Psoas muscle (tissue), 8 donors: ENCODE measurements around the gene PAK1. TPM values are rescaled to one million over a fixed set of nuclear protein-coding genes. Genes with fewer than 3 reads are reported as not detected.

Experiments
- ATAC-seq, 4 donors: fragments of 200-7000 bp; cut with Tn5 transposase; one replicate each; pipeline ENCODE4 v1.9.1; 2020; ENCODE audit warnings: moderate library complexity in 3 of 4, mild to moderate bottlenecking in 2 of 4
- DNase-seq, 2 donors: peaks; one replicate each; pipeline ENCODE4 v3.0.0-alpha.2; 2020
- H3K27ac ChIP-seq: fragments of 200-600 bp; one replicate; pipeline ENCODE4 v1.8.0; 2022
- H3K27me3 ChIP-seq, 3 donors: fragments of 200-600 bp in 1 of 3; one replicate each; pipeline versions ENCODE4 v1.6.1 to v1.8.0; 2013 to 2022; ENCODE audit warnings: low read length in 2 of 3, mild to moderate bottlenecking in 2 of 3, moderate library complexity in 1 of 3; ENCODE audit not compliant: insufficient read depth in 3 of 3
- H3K36me3 ChIP-seq, 2 donors: fragments of 200-600 bp in 1 of 2; one replicate each; pipeline versions ENCODE4 v1.6.1 to v1.8.0; 2013 to 2022; ENCODE audit warnings: low read depth in 1 of 2, mild to moderate bottlenecking in 1 of 2, moderate library complexity in 1 of 2; ENCODE audit not compliant: insufficient read depth in 1 of 2
- H3K4me1 ChIP-seq: fragments of 200-600 bp; one replicate; pipeline ENCODE4 v1.8.0; 2022
- H3K4me3 ChIP-seq: fragments of 200-600 bp; one replicate; pipeline ENCODE4 v1.8.0; 2022; ENCODE audit warnings: mild to moderate bottlenecking
- H3K9me3 ChIP-seq: fragments of 200-600 bp; one replicate; pipeline ENCODE4 v1.8.0; 2022
- whole genome bisulfite sequencing, 3 donors: extraction: QIAGEN DNeasy Blood & Tissue Kit; methylation state at CpG; one replicate each; pipeline versions ENCODE4 v1.1.6 to v1.1.7; 2013; 5-methylcytosine and 5-hydroxymethylcytosine counted together
- intact Hi-C, 2 donors: fragments of 100-400 bp; cut with DNase I; formaldehyde crosslinking; loops; one replicate each; pipeline versions ENCODE4 v1.11.0 to v1.14.2; 2022
- polyA plus RNA-seq, 3 donors: library from polyadenylated mRNA; stranded (reverse); fragments of 200-250 nt; gene quantifications; one replicate each; pipeline ENCODE4 v1.2.3, GENCODE V29; 2013
- total RNA-seq, 4 donors: library from RNA; stranded (reverse); fragmentation: NEBNext Ultra II Directional in 2 of 4; extraction: Animal tissue kit (Norgen Biotek cat#: 25700) in 2 of 4; gene quantifications; one replicate each; pipeline versions ENCODE4 v1.2.1 to v1.2.4, GENCODE V29; 2021 to 2023
- TF ChIP-seq, protein P1 (sequence below): fragments of 200-600 bp; IDR thresholded peaks from one replicate; pipeline ENCODE4 v1.8.0; 2022; ENCODE audit warnings: antibody characterized with exemption
- donor health status: healthy with polysubstance abuse.
- donor health status: DM: no; HTN: no; CAD: no; lungs with moderate emphysema.
- donor health status: Bipolar disorder and iron deficiency.
- donor health status: healthy.
- donor health status: DM: yes; HTN: yes; CAD: no.
- donor health status: DM: no; HTN: no; CAD: no.
- donor health status: DM: no; HTN: no; CAD: no.
- donor health status: DM: yes; HTN: yes; CAD: no.

Gene PAK1
- total and polyA plus RNA-seq, 7 donors, result 12.8 to 78.7 (median 39.5) TPM

DNA sequence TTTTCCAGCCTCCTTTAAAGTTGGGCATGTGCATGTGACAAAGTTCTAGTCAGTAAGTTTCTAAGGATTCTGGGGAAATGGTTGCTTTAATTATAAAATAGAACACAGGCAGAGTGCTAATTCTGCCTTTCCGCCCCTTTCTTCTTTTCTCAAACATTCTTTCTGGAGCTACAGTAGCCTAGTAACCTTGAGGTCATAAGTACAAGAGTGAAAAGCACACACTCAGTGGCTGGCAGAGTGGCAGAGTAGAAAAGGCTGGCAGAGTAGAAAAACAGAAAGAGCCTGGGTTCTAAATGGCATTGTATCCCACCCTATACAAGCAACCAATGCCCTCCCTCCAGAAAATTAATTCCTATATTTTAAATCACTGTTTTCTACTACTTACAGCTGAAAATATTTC lies 51.2 kb downstream of the PAK1 start:
- DNase-seq (no peak), ATAC-seq (no peak)
- Histone ChIP-seq H3K27me3 (no peaks in the 10 kb centered on the region), H3K27ac (no peak overlapping the region), H3K4me3 (no peak overlapping the region), H3K9me3 (no peaks in the 10 kb centered on the region), H3K4me1 (peaks cover 16% of the 10 kb centered on the region), H3K36me3 (no peaks in the 10 kb centered on the region)
- TF ChIP-seq, protein P1, sequence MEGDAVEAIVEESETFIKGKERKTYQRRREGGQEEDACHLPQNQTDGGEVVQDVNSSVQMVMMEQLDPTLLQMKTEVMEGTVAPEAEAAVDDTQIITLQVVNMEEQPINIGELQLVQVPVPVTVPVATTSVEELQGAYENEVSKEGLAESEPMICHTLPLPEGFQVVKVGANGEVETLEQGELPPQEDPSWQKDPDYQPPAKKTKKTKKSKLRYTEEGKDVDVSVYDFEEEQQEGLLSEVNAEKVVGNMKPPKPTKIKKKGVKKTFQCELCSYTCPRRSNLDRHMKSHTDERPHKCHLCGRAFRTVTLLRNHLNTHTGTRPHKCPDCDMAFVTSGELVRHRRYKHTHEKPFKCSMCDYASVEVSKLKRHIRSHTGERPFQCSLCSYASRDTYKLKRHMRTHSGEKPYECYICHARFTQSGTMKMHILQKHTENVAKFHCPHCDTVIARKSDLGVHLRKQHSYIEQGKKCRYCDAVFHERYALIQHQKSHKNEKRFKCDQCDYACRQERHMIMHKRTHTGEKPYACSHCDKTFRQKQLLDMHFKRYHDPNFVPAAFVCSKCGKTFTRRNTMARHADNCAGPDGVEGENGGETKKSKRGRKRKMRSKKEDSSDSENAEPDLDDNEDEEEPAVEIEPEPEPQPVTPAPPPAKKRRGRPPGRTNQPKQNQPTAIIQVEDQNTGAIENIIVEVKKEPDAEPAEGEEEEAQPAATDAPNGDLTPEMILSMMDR, result no peak
- WGBS, 3 donors, result 89 to 100% (median 95%) methylated on average over 1 of the region's 1 CpG
- intact Hi-C loops, result no loop called here

DNA sequence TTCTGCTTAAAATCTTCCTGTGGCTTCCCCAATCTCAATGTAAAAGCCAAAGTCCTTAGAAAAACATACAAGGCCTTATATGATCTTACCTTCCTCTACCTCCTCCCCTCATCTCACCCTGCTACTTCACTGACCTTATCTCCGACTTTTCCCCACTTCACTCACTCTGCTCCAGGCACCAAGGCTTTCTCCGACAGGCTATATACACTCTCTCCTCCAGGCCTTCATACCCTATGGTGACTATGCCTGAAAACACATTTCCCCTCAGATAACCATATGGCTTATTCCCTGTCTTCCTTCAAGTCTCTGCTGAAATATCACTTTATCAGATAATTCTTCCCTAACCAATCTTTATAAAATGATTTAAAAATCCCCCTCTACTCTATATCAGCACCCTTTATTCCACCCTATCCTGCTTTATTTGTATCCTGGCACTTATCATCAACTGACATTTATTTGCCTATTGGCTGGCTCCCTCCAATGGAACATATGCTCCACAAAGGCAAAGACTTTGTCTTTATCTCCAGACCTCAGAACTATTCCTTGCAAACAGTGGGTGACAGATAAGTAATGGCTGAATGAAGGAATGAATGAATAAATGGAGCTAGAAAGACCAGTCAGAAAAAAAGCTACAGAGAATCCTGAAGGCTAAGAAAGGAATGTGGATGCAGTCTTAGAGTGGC lies 52.7 kb downstream of the PAK1 start:
- Histone ChIP-seq H3K36me3 (no peaks in the 10 kb centered on the region), H3K27me3 (no peaks in the 10 kb centered on the region), H3K27ac (no peak overlapping the region), H3K9me3 (no peaks in the 10 kb centered on the region), H3K4me3 (no peak overlapping the region), H3K4me1 (peaks cover 16% of the 10 kb centered on the region)
- 91 to 95% (median 92%) methylated on average over 2 of the region's 2 CpGs for WGBS, 3 donors
- TF ChIP-seq, protein P1, result no peak
- DNase-seq, result no peak
- intact Hi-C loops, result no loop called here
- ATAC-seq, result no peak

DNA sequence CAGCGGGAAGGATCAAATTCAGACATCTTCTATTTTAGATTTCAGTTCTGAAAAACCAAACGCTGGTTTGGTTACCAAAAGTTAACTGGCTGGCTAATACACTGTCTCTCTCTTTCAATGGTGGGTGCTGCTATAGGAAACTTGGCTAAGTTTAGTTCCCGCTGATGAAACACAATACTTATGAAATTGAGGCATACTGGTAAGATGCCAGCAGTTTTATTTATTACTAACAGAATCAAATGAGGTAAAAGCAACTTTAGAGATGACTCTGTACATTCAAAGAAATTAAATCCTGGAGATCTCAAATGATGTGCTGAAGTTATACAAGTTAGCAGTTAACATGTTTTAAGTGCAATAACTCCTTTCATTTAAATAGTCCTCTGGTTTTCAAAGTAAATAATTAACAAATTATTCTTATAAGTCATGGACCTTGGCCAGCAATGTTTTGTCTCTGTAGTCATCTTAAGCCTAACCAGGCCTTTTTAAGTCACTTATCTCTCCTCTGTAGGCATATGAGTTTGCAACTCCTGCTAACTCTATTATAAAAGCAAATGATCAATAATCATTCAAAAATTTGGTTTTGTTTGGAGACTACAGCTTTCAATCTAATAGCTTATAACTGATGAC lies 54.8 kb downstream of the PAK1 start:
- intact Hi-C loops, result no loop called here
- Histone ChIP-seq H3K36me3 (no peaks in the 10 kb centered on the region), H3K4me3 (peak overlapping the region; percentile 29), H3K9me3 (no peaks in the 10 kb centered on the region), H3K4me1 (peaks cover 16% of the 10 kb centered on the region), H3K27me3 (no peaks in the 10 kb centered on the region), H3K27ac (peak overlapping the region; percentile 21)
- ATAC-seq, result peak in 2 of 4 donors; percentile 61 to 67
- no peak for DNase-seq
- TF ChIP-seq, protein P1, result no peak
- 20 to 35% (median 23%) methylated on average over 3 of the region's 3 CpGs for WGBS, 3 donors

DNA sequence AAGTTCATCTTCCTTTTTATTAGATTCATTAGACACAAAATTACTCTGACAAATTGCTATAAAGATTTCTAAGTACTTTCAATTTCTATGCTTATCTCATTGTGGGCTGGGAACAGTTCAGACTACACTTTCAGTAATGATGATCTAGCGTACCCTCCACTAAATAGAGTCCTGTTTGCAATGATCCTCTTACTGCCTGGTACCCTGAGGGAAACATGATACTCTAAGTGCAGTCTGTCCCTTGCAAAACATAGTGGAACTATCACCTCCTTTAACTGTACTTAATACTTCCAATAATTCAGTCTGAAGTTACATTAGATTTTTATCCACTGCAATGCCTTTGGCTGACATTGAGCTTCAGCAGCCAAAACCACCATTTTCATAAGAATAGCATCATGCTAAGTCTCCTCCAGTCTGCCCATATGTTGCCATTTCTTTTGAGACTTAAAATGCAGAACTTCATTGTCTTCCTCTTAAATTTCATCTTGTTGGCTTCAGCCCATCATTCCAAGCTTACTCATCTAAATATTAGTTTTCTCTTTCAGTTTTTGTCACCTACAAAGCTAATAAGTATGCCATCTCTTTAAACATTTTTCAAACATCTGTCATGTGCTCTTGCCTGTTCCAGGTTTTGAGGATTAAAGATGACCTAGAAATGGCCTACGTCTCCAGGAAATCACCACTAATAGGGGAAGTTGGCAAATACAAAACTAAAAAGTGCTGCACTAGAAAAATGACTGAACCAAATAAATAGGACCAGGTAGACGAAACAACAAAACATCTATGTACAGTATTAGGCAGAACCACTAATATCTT lies 55.5 kb downstream of the PAK1 start:
- no peaks in the 10 kb centered on the region for H3K9me3 ChIP-seq
- H3K27me3 ChIP-seq, result no peaks in the 10 kb centered on the region
- intact Hi-C loops, result no loop called here
- ATAC-seq (peak in 2 of 4 donors; percentile 56 to 66), DNase-seq (no peak)
- TF ChIP-seq, protein P1, result no peak
- 23 to 44% (median 36%) methylated on average over 3 of the region's 3 CpGs for WGBS, 3 donors
- H3K4me1 ChIP-seq, result peaks cover 16% of the 10 kb centered on the region
- peak overlapping the region; percentile 21 for H3K27ac ChIP-seq
- H3K4me3 ChIP-seq, result peak overlapping the region; percentile 29
- H3K36me3 ChIP-seq, result no peaks in the 10 kb centered on the region
